ENCODE measurements around the gene C11orf68.
A peak's percentile ranks its signal among the peaks of the same experiment; 100 is the strongest.

DNA sequence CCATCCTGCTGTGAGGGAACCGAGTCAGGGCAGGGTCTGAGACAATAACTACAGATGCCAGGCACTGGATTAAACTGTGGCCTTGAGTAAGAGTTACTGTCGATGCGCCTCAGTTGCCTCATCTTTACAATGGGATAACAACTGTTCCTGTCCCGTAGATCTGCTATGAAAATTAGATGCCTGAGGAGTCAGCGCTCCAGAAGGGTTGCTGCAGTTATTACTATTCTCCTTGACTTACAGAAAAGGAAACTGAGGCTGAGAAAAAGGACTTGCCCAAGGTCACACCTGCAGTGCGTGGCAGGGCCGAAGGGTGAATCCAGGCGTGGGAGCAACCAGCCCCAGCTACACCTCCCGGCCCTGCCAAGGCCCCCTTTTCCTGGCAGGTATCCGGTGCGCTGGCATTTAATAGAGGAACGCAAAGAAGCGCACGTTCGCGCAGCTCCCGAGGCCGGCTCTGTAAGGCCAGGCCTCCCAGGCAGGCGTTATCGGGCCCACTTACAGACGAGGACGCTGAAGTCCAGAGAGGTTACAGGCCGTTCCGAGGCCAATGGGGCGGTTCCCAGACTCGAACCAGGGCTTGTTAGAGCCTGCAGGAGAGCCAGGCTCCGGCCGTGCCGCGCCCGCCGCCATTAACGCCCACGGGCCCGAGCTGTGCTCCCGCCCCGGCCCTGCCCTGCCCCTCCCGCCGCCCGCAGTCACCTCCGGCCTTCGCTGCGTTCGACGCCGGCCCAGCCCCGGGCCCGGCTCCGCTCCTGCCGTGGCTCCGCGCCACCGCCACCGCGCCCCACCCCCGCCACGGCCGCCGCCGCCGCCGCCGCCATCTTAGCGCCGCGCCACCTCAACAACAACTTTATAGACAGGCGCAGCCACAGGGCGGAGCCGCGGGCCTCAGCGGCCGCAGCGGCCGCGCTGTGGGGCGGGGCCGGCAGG, at the start of gene C11orf68:
- TF ChIP-seq, protein P1, sequence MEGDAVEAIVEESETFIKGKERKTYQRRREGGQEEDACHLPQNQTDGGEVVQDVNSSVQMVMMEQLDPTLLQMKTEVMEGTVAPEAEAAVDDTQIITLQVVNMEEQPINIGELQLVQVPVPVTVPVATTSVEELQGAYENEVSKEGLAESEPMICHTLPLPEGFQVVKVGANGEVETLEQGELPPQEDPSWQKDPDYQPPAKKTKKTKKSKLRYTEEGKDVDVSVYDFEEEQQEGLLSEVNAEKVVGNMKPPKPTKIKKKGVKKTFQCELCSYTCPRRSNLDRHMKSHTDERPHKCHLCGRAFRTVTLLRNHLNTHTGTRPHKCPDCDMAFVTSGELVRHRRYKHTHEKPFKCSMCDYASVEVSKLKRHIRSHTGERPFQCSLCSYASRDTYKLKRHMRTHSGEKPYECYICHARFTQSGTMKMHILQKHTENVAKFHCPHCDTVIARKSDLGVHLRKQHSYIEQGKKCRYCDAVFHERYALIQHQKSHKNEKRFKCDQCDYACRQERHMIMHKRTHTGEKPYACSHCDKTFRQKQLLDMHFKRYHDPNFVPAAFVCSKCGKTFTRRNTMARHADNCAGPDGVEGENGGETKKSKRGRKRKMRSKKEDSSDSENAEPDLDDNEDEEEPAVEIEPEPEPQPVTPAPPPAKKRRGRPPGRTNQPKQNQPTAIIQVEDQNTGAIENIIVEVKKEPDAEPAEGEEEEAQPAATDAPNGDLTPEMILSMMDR (IDR thresholded peaks at IDR 0.05 in 8 of 11, conservative IDR thresholded peaks at IDR 0.05 in 3 of 11) = no peak
- peak in 2 of 3 donors; percentile 66 to 80 for TF ChIP-seq POLR2AphosphoS5 (IDR thresholded peaks at IDR 0.05)
